AG20443 (cell line): ENCODE results near the gene CUTA.

Source experiments
- DNase-seq: peaks from one replicate; pipeline ENCODE4 v3.0.0; 2012; ENCODE audit warnings: low spot score, mixed read lengths

Gene CUTA

GRCh38 chr6:33420491-33421343, 2.8 kb upstream of the CUTA start:
- DNase-seq: no peak

GRCh38 chr6:33419580-33420490, 1.9 kb upstream of the CUTA start, which contains the start of gene SYNGAP1:
SYNGAP1 (plus strand) TSS chr6:33420065; CDS start chr6:33420265, 200 bp downstream.
- peak; percentile 46 for DNase-seq

GRCh38 chr6:33418690-33419291, 884 bp upstream of the CUTA start:
- no peak for DNase-seq

- DNase-seq: peak; percentile 75
Observed at GRCh38 chr6:33417128-33417902, 592 bp downstream of the CUTA start.

- no peak for DNase-seq
Observed at GRCh38 chr6:33416386-33417127, 1.4 kb downstream of the CUTA start.

- no peak for DNase-seq
Observed at GRCh38 chr6:33415831-33416230, 2.1 kb downstream of the CUTA start.

GRCh38 chr6:33414592-33415271, 3.2 kb downstream of the CUTA start:
- DNase-seq: no peak

GRCh38 chr6:33413241-33414120, 4.4 kb downstream of the CUTA start:
- no peak for DNase-seq

GRCh38 chr6:33412140-33413009, 5.5 kb downstream of the CUTA start:
- DNase-seq: no peak

GRCh38 chr6:33411632-33412005, 6.3 kb downstream of the CUTA start:
- DNase-seq: no peak

- DNase-seq: peak; percentile 92
Observed at GRCh38 chr6:33410711-33411631, 6.9 kb downstream of the CUTA start, which contains the start of gene PHF1. PHF1 (plus strand) TSS chr6:33411014; CDS start chr6:33412264, 1,250 bp downstream.

GRCh38 chr6:33410050-33410710, 7.7 kb downstream of the CUTA start:
- DNase-seq: peak; percentile 99

- DNase-seq: peak; percentile 42
Observed at GRCh38 chr6:33407132-33407718, 10.7 kb downstream of the CUTA start.

- DNase-seq: no peak
Observed at GRCh38 chr6:33406126-33406525, 11.8 kb downstream of the CUTA start.

- DNase-seq: no peak
Observed at GRCh38 chr6:33405386-33405940, 12.4 kb downstream of the CUTA start.

GRCh38 chr6:33404884-33405283, 13.0 kb downstream of the CUTA start:
- DNase-seq: no peak
